Esophagus muscularis mucosa (tissue), 4 donors: ENCODE measurements around the gene SYNGAP1.

Experiments used
- CTCF ChIP-seq, 3 experiments: fragments of 200-600 bp in 2 of 3; fragments of 450-650 bp in 1 of 3; sonication (generic) in 2 of 3; IDR thresholded peaks; one replicate each; pipeline ENCODE4 v1.5.1; 2017 to 2019; ENCODE audit warnings: antibody characterized with exemption in 3 of 3, mild to moderate bottlenecking in 2 of 3, moderate library complexity in 1 of 3
- EP300 ChIP-seq: sonication (generic); formaldehyde crosslinking; IDR thresholded peaks from one replicate; pipeline ENCODE4 v1.6.1; 2017; ENCODE audit warnings: antibody characterized with exemption
- POLR2A ChIP-seq: fragments of 450-650 bp; IDR thresholded peaks from one replicate; pipeline ENCODE4 v1.6.1; 2017; ENCODE audit warnings: antibody characterized with exemption, moderate library complexity, mild to moderate bottlenecking, low read depth
- POLR2AphosphoS5 ChIP-seq, 2 donors: sonication (generic); formaldehyde crosslinking; IDR thresholded peaks; one replicate each; pipeline ENCODE4 v1.6.1; 2017; ENCODE audit warnings: antibody characterized with exemption in 2 of 2

DNA sequence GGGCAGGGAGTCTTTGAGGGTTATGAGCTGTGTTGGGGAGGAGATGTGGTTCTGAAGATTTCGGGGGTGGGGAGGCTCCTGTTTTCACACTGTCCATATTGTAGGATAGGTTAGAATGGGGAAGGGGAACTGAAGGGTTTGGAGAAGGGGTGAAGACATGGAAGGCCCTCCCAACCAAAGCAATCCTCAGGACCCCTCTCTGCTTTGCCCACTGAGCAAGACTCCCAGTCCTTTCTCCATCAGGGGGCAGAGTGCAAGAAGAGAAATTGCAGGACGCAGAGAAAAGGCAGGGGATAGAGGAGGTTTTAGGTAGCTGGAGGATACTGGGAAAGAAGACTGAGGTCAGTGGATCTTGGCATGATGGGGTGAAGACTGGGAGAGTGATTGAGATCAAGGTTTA, 3.9 kb downstream of the SYNGAP1 start:
- no peak for TF ChIP-seq CTCF (IDR thresholded peaks at IDR 0.05)
- TF ChIP-seq POLR2A: no peak
- TF ChIP-seq EP300: no peak
- no peak for TF ChIP-seq POLR2AphosphoS5 (IDR thresholded peaks at IDR 0.05)
